ENCODE measurements around the gene PAH.

PAH gene

DNA sequence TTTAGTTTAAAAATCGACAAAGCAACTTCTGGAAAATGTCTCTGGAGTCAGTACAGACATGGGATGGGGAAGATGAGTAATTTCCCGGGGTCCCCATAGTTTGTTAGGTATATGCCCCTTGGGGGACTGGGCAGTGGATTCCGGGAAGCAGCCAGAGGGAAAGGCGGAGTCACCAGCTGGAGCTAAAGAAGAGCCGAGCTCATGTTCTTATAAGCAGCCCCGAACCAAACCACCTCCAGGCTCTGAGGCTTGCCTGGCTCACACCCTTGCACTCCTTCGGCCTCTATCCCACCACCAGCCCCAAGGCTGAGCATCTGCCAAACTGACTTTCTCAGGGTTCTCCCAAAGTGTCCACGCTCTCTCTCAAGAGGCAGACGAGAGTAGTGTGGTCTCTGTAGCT lies 117.8 kb downstream of the PAH start:
- Histone ChIP-seq H3K79me1 (ENCODE audit: low read depth, low read length) (no peaks in the 10 kb centered on the region), H2BK15ac (ENCODE audit: low read length) (no peak overlapping the region), H3K14ac (ENCODE audit: low read length) (no peak overlapping the region), H2AFZ (ENCODE audit: low read length) (no peak overlapping the region), H3K18ac (ENCODE audit: low read length) (no peak overlapping the region), H2BK12ac (ENCODE audit: low read length) (no peak overlapping the region), H3K4me3 (ENCODE audit: low read length in 2 of 2) (no peak overlapping the region), H4K8ac (ENCODE audit: low read depth, low read length) (no peak overlapping the region), H2BK5ac (ENCODE audit: low read length) (no peak overlapping the region), H3K36me3 (replicated peaks in 1 of 2; ENCODE audit: control insufficient read depth in 2 of 2, insufficient read depth in 2 of 2, low read length in 2 of 2) (no peaks in the 10 kb centered on the region), H3K9me3 (replicated peaks in 1 of 2; ENCODE audit: control insufficient read depth in 2 of 2, insufficient read depth in 1 of 2, low read depth in 1 of 2, low read length in 2 of 2) (peaks cover 0 to 1% of the 10 kb centered on the region in 2 donors), H3K4ac (ENCODE audit: low read length) (no peak overlapping the region), H4K91ac (ENCODE audit: low read depth, low read length, poor library complexity) (no peak overlapping the region), H3K23ac (ENCODE audit: low read depth, low read length, poor library complexity) (no peak overlapping the region), H3K9ac (ENCODE audit: low read depth, low read length, poor library complexity) (no peak overlapping the region), H2BK120ac (ENCODE audit: low read depth, low read length) (no peak overlapping the region), H3K4me2 (ENCODE audit: insufficient read depth, low read length, poor library complexity, severe bottlenecking) (no peak overlapping the region), H3K4me1 (ENCODE audit: control insufficient read depth in 2 of 2, insufficient read depth in 1 of 2, low read depth in 1 of 2, low read length in 2 of 2) (no peaks in the 10 kb centered on the region), H2AK5ac (ENCODE audit: low read depth, low read length) (no peak overlapping the region), H3K27me3 (ENCODE audit: control insufficient read depth in 3 of 3, insufficient read depth in 3 of 3, low read depth in 1 of 3, low read length in 3 of 3) (no peaks in the 10 kb centered on the region), H3K27ac (replicated peaks; ENCODE audit: low read length) (no peak overlapping the region)
- no peak for DNase-seq (ENCODE audit: low spot score)
- WGBS, 2 donors (ENCODE audit: extremely low coverage in 2 of 2, insufficient read length in 2 of 2, insufficient replicate concordance in 1 of 2): no CpG with 5 or more reads among the region's 9 CpGs

DNA sequence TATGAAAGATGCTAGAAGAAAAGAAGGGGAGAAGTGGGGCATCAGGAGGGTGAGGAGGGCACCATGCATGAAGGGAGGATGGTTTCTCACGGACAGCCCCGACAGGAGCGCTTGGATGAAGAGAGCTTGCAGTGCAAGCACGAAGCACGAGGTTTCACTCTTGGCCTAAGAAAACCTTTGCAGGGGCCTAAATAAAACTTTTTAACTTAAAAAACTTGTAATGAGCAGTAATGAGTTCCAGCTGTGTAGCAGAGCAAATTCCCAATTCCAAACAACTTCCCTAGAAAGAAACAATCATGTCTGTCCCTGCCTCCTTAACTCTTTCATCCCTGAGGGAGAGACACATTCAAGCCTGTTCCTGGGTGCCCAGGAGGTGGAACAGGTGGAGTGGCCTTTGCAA lies 119.5 kb downstream of the PAH start:
- no CpG with 5 or more reads among the region's 5 CpGs for WGBS, 2 donors (ENCODE audit: extremely low coverage in 2 of 2, insufficient read length in 2 of 2, insufficient replicate concordance in 1 of 2)
- H3K4ac ChIP-seq (ENCODE audit: low read length): no peak overlapping the region
- no peak overlapping the region for H2BK12ac ChIP-seq (ENCODE audit: low read length)
- no peaks in the 10 kb centered on the region for H3K79me1 ChIP-seq (ENCODE audit: low read depth, low read length)
- H2BK120ac ChIP-seq (ENCODE audit: low read depth, low read length): no peak overlapping the region
- H3K4me2 ChIP-seq (ENCODE audit: insufficient read depth, low read length, poor library complexity, severe bottlenecking): no peak overlapping the region
- no peaks in the 10 kb centered on the region for H3K27me3 ChIP-seq (ENCODE audit: control insufficient read depth in 3 of 3, insufficient read depth in 3 of 3, low read depth in 1 of 3, low read length in 3 of 3)
- no peak overlapping the region for H3K23ac ChIP-seq (ENCODE audit: low read depth, low read length, poor library complexity)
- H3K4me1 ChIP-seq (ENCODE audit: control insufficient read depth in 2 of 2, insufficient read depth in 1 of 2, low read depth in 1 of 2, low read length in 2 of 2): no peaks in the 10 kb centered on the region
- H2AFZ ChIP-seq (ENCODE audit: low read length): no peak overlapping the region
- H4K91ac ChIP-seq (ENCODE audit: low read depth, low read length, poor library complexity): no peak overlapping the region
- DNase-seq (ENCODE audit: low spot score): no peak
- H2BK5ac ChIP-seq (ENCODE audit: low read length): no peak overlapping the region
- H4K8ac ChIP-seq (ENCODE audit: low read depth, low read length): no peak overlapping the region
- no peak overlapping the region for H3K18ac ChIP-seq (ENCODE audit: low read length)
- H3K9me3 ChIP-seq (replicated peaks in 1 of 2; ENCODE audit: control insufficient read depth in 2 of 2, insufficient read depth in 1 of 2, low read depth in 1 of 2, low read length in 2 of 2): peaks cover 0 to 1% of the 10 kb centered on the region in 2 donors
- H2AK5ac ChIP-seq (ENCODE audit: low read depth, low read length): no peak overlapping the region
- H2BK15ac ChIP-seq (ENCODE audit: low read length): no peak overlapping the region
- no peak overlapping the region for H3K14ac ChIP-seq (ENCODE audit: low read length)
- H3K27ac ChIP-seq (replicated peaks; ENCODE audit: low read length): no peak overlapping the region
- H3K36me3 ChIP-seq (replicated peaks in 1 of 2; ENCODE audit: control insufficient read depth in 2 of 2, insufficient read depth in 2 of 2, low read length in 2 of 2): no peaks in the 10 kb centered on the region
- H3K4me3 ChIP-seq (ENCODE audit: low read length in 2 of 2): no peak overlapping the region
- H3K9ac ChIP-seq (ENCODE audit: low read depth, low read length, poor library complexity): no peak overlapping the region

DNA sequence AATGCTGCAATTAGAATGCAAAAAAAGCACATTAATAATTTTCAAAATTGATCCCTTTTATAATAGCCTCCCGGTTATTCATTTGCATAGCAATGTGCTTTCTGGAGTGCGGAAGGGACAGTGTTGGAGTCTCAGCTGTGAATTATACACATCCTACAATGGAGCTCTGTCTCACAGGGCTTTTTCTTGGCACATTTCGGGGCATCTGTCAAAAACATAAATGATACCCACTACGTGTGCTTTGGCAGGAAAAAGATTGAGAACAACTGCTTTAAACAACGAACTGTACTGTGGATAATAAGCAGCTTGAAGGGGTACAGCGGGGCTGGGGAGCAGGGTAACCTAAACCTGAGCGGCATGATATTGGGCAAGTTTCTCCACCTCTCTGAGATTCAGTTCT lies 123.1 kb downstream of the PAH start:
- Histone ChIP-seq H3K4me2 (ENCODE audit: insufficient read depth, low read length, poor library complexity, severe bottlenecking) (no peak overlapping the region), H3K36me3 (replicated peaks in 1 of 2; ENCODE audit: control insufficient read depth in 2 of 2, insufficient read depth in 2 of 2, low read length in 2 of 2) (no peaks in the 10 kb centered on the region), H2AK5ac (ENCODE audit: low read depth, low read length) (no peak overlapping the region), H4K8ac (ENCODE audit: low read depth, low read length) (no peak overlapping the region), H3K27me3 (ENCODE audit: control insufficient read depth in 3 of 3, insufficient read depth in 3 of 3, low read depth in 1 of 3, low read length in 3 of 3) (no peaks in the 10 kb centered on the region), H2BK15ac (ENCODE audit: low read length) (no peak overlapping the region), H4K91ac (ENCODE audit: low read depth, low read length, poor library complexity) (no peak overlapping the region), H3K23ac (ENCODE audit: low read depth, low read length, poor library complexity) (no peak overlapping the region), H3K79me1 (ENCODE audit: low read depth, low read length) (no peaks in the 10 kb centered on the region), H2AFZ (ENCODE audit: low read length) (no peak overlapping the region), H3K9me3 (replicated peaks in 1 of 2; ENCODE audit: control insufficient read depth in 2 of 2, insufficient read depth in 1 of 2, low read depth in 1 of 2, low read length in 2 of 2) (no peaks in the 10 kb centered on the region), H3K14ac (ENCODE audit: low read length) (no peak overlapping the region), H2BK12ac (ENCODE audit: low read length) (no peak overlapping the region), H3K4me3 (ENCODE audit: low read length in 2 of 2) (no peak overlapping the region), H3K4me1 (ENCODE audit: control insufficient read depth in 2 of 2, insufficient read depth in 1 of 2, low read depth in 1 of 2, low read length in 2 of 2) (no peaks in the 10 kb centered on the region), H3K27ac (replicated peaks; ENCODE audit: low read length) (no peak overlapping the region), H2BK5ac (ENCODE audit: low read length) (no peak overlapping the region), H2BK120ac (ENCODE audit: low read depth, low read length) (no peak overlapping the region), H3K9ac (ENCODE audit: low read depth, low read length, poor library complexity) (no peak overlapping the region), H3K4ac (ENCODE audit: low read length) (no peak overlapping the region), H3K18ac (ENCODE audit: low read length) (no peak overlapping the region)
- no peak for DNase-seq (ENCODE audit: low spot score)
- WGBS, 2 donors (ENCODE audit: extremely low coverage in 2 of 2, insufficient read length in 2 of 2, insufficient replicate concordance in 1 of 2): no CpG with 5 or more reads among the region's 7 CpGs

All from neuronal stem cell (in vitro differentiated cells).